WTC11 (cell line): ENCODE data around the gene BRMS1. TPM values are rescaled to one million over a fixed set of nuclear protein-coding genes. Genes with fewer than 3 reads are reported as not detected.
A peak's percentile ranks its signal among the peaks of the same experiment; 100 is the strongest.

Experiments used
- ATAC-seq: fragments of 200-7000 bp; cut with Tn5 transposase; 2 replicates; pipeline ENCODE4 v1.10.0; 2021; ENCODE audit warnings: mild to moderate bottlenecking, moderate library complexity
- CTCF ChIA-PET: fragments of 300-600 bp; sonication (Branson Sonifier 250); formaldehyde crosslinking; loops from one replicate; lab custom pipeline; 2021; ENCODE audit warnings: antibody characterized with exemption; lab: Charles Lee
- POLR2A ChIA-PET: fragments of 350-600 bp; sonication (Branson Sonifier 250); formaldehyde crosslinking; loops from one replicate; lab custom pipeline; 2021; ENCODE audit warnings: antibody characterized with exemption; lab: Charles Lee
- DNase-seq: peaks from one replicate; pipeline ENCODE4 v3.0.0; 2021; ENCODE audit warnings: low spot score
- H3K27ac Mint-ChIP-seq: 2 replicates; pipeline ENCODE4 v1.8.0; 2021; ENCODE audit warnings: mixed read lengths
- H3K27me3 Mint-ChIP-seq: 2 replicates; pipeline ENCODE4 v1.8.0; 2021; ENCODE audit warnings: low read depth, mild to moderate bottlenecking, moderate library complexity, mixed read lengths
- H3K36me3 Mint-ChIP-seq: 2 replicates; pipeline ENCODE4 v1.8.0; 2021; ENCODE audit warnings: mixed read lengths
- H3K4me1 Mint-ChIP-seq: 2 replicates; pipeline ENCODE4 v1.8.0; 2022; ENCODE audit warnings: mixed read lengths
- H3K4me3 Mint-ChIP-seq: 2 replicates; pipeline ENCODE4 v1.8.0; 2021; ENCODE audit warnings: mild to moderate bottlenecking, moderate library complexity, mixed read lengths
- H3K9me3 Mint-ChIP-seq: 2 replicates; pipeline ENCODE4 v1.8.0; 2021; ENCODE audit warnings: mixed read lengths
- CREB1 ChIP-seq: sonication (generic); formaldehyde crosslinking; IDR thresholded peaks from 2 replicates; pipeline ENCODE4 v1.8.0; 2023; ENCODE audit warnings: mild to moderate bottlenecking, missing genetic modification reagents
- E2F5 ChIP-seq: sonication (generic); formaldehyde crosslinking; IDR thresholded peaks from 2 replicates; pipeline ENCODE4 v1.8.1; 2022; ENCODE audit warnings: mild to moderate bottlenecking, moderate library complexity, missing genetic modification reagents
- ETV6 ChIP-seq: sonication (generic); formaldehyde crosslinking; IDR thresholded peaks from 2 replicates; pipeline ENCODE4 v1.8.1; 2022; ENCODE audit warnings: mild to moderate bottlenecking, missing genetic modification reagents
- FOXP1 ChIP-seq: sonication (generic); formaldehyde crosslinking; IDR thresholded peaks from 2 replicates; pipeline ENCODE4 v1.8.0; 2022; ENCODE audit warnings: missing genetic modification reagents, mild to moderate bottlenecking, moderate library complexity, borderline replicate concordance
- GABPB1 ChIP-seq: sonication (generic); formaldehyde crosslinking; IDR thresholded peaks from 2 replicates; pipeline ENCODE4 v1.8.1; 2023; ENCODE audit warnings: mild to moderate bottlenecking, missing genetic modification reagents
- IRF1 ChIP-seq: sonication (generic); formaldehyde crosslinking; IDR thresholded peaks from 2 replicates; pipeline ENCODE4 v1.8.0; 2023; ENCODE audit warnings: missing genetic modification reagents
- MLX ChIP-seq: sonication (generic); formaldehyde crosslinking; IDR thresholded peaks from 2 replicates; pipeline ENCODE4 v1.8.1; 2023; ENCODE audit warnings: mild to moderate bottlenecking, missing genetic modification reagents, moderate library complexity
- MYBL2 ChIP-seq: sonication (generic); formaldehyde crosslinking; IDR thresholded peaks from 2 replicates; pipeline ENCODE4 v1.8.1; 2023; ENCODE audit warnings: mild to moderate bottlenecking, moderate library complexity, missing genetic modification reagents
- NFYB ChIP-seq: sonication (generic); formaldehyde crosslinking; conservative IDR thresholded peaks from 2 replicates; pipeline ENCODE4 v1.8.0; 2022; ENCODE audit warnings: low read depth, missing genetic modification reagents
- PREB ChIP-seq: sonication (generic); formaldehyde crosslinking; IDR thresholded peaks from 2 replicates; pipeline ENCODE4 v1.8.1; 2022; ENCODE audit warnings: mild to moderate bottlenecking, missing genetic modification reagents, moderate library complexity, borderline replicate concordance
- RORB ChIP-seq: fragments of 250-450 bp; sonication (Bioruptor Pico); IDR thresholded peaks from 2 replicates; pipeline ENCODE4 v1.9.0; 2021; ENCODE audit warnings: mild to moderate bottlenecking
- SMAD3 ChIP-seq: sonication (generic); formaldehyde crosslinking; IDR thresholded peaks from 2 replicates; pipeline ENCODE4 v1.8.0; 2022; ENCODE audit warnings: missing genetic modification reagents, mild to moderate bottlenecking, borderline replicate concordance
- SP1 ChIP-seq: sonication (generic); formaldehyde crosslinking; conservative IDR thresholded peaks from 2 replicates; pipeline ENCODE4 v1.8.1; 2022; ENCODE audit warnings: missing genetic modification reagents
- TEAD1 ChIP-seq: sonication (generic); formaldehyde crosslinking; IDR thresholded peaks from 2 replicates; pipeline ENCODE4 v1.8.0; 2022; ENCODE audit warnings: mild to moderate bottlenecking, missing genetic modification reagents
- TEAD4 ChIP-seq: sonication (generic); formaldehyde crosslinking; IDR thresholded peaks from 2 replicates; pipeline ENCODE4 v1.8.0; 2022; ENCODE audit warnings: mild to moderate bottlenecking, missing genetic modification reagents
- USF1 ChIP-seq: sonication (generic); formaldehyde crosslinking; IDR thresholded peaks from 2 replicates; pipeline ENCODE4 v1.8.0; 2022; ENCODE audit warnings: mild to moderate bottlenecking, missing genetic modification reagents
- ZNF121 ChIP-seq: sonication (generic); formaldehyde crosslinking; IDR thresholded peaks from 2 replicates; pipeline ENCODE4 v1.8.0; 2023; ENCODE audit warnings: missing genetic modification reagents
- ZNF138 ChIP-seq: sonication (generic); formaldehyde crosslinking; conservative IDR thresholded peaks from 2 replicates; pipeline ENCODE4 v1.8.1; 2022; ENCODE audit warnings: mild to moderate bottlenecking, moderate library complexity, missing genetic modification reagents
- ZNF396 ChIP-seq: fragments of 250-450 bp; sonication (Bioruptor Pico); IDR thresholded peaks from 2 replicates; pipeline ENCODE4 v1.8.0; 2021; ENCODE audit warnings: mild to moderate bottlenecking, moderate library complexity, borderline replicate concordance
- ZNF671 ChIP-seq: fragments of 250-450 bp; sonication (Bioruptor Pico); IDR thresholded peaks from 2 replicates; pipeline ENCODE4 v1.8.0; 2021; ENCODE audit warnings: mild to moderate bottlenecking
- total RNA-seq: library from RNA; stranded (reverse); gene quantifications from 3 replicates; pipeline ENCODE4 v1.2.3, GENCODE V29; 2021
- TF ChIP-seq, protein P1 (sequence below): sonication (generic); formaldehyde crosslinking; IDR thresholded peaks from 2 replicates; pipeline ENCODE4 v1.8.0; 2023; ENCODE audit warnings: mild to moderate bottlenecking, missing genetic modification reagents
- TF ChIP-seq, protein P2 (sequence below): sonication (generic); formaldehyde crosslinking; IDR thresholded peaks from 2 replicates; pipeline ENCODE4 v1.8.0; 2022; ENCODE audit warnings: mild to moderate bottlenecking, missing genetic modification reagents
- TF ChIP-seq, protein P3 (sequence below): sonication (generic); formaldehyde crosslinking; conservative IDR thresholded peaks from 2 replicates; pipeline ENCODE4 v1.8.1; 2023; ENCODE audit warnings: mild to moderate bottlenecking, low read depth, missing genetic modification reagents, moderate library complexity
- TF ChIP-seq, protein P4 (sequence below): fragments of 250-450 bp; sonication (Bioruptor Pico); IDR thresholded peaks from 2 replicates; pipeline ENCODE4 v1.9.0; 2021; ENCODE audit warnings: mild to moderate bottlenecking

The BRMS1 gene
- total RNA-seq, 1 experiment from 2014 or later, result 44.5 TPM

DNA sequence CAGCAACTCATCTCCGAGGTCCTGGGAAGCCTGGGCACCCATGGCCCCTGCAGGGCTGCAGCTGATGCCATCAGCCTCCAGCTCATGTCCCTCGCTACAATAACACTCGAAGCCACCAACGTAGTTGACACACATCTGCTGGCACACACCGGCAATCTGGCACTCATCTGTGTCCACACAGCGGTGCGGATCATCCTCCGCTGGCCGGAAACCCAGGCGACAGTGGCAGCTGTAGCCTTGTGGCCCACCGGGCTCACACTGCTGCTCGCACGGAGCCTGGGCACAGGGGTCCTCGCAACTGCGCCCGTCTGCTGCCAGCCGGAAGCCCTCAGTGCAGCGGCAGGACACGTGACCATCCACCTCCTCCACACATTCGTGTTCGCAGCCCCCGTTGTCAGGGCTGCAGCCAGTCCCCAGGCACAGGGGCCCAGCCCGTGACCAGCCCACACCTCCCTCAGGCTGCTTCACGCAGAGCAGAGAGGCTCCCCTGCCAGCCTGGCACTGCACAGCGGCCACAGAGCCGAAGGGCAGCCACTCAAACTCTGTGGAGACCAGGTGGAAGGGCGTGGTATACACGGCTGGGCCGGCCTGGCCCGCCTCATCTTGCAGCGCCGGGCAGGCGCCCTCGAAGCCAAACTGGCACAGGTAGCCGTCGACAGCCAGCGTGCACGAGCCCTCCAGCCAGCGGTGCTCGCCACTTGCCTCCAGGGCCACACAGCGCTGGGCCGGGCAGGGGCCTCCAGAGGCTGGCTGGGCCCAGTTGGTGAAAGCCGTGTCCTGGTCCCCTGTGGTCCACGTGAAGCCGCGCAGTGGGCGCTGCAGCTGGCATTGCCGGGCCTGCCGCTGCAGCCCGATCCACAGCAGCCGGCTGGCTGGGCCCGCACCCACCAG is 28.7 kb downstream of the BRMS1 start:
- Mint-ChIP-seq H3K27ac (no peak overlapping the region; the same call in 1 of the 2 replicates), H3K27me3 (peaks cover 22% of the 10 kb centered on the region), H3K4me3 (no peak overlapping the region), H3K9me3 (peaks cover 20% of the 10 kb centered on the region), H3K36me3 (peaks cover 20% of the 10 kb centered on the region), H3K4me1 (peaks cover 26% of the 10 kb centered on the region)
- ChIA-PET CTCF (interaction anchor here (0.5 to 3.4 kb wide), 18 partner anchors 11 to 362 kb away, joined by 3 to 31 read pairs (median 4); partner anchors contain the start of genes B4GAT1, MRPL11, RIN1 and TMEM151A), POLR2A (interaction anchor here (0.5 to 1.2 kb wide), 8 partner anchors 16 to 1939 kb away, joined by 3 to 13 read pairs (median 4); partner anchors contain the start of gene SLC29A2)
- DNase-seq, result no peak
- no peak for TF ChIP-seq MYBL2
- TF ChIP-seq ZNF121 (CRISPR knock-in tag), result no peak
- 0 out of 2 replicates have a peak, but pooled peaks have one; percentile 27 for TF ChIP-seq USF1 (CRISPR knock-in tag)
- no peak for TF ChIP-seq NFYB (CRISPR knock-in tag)
- TF ChIP-seq, protein P1, sequence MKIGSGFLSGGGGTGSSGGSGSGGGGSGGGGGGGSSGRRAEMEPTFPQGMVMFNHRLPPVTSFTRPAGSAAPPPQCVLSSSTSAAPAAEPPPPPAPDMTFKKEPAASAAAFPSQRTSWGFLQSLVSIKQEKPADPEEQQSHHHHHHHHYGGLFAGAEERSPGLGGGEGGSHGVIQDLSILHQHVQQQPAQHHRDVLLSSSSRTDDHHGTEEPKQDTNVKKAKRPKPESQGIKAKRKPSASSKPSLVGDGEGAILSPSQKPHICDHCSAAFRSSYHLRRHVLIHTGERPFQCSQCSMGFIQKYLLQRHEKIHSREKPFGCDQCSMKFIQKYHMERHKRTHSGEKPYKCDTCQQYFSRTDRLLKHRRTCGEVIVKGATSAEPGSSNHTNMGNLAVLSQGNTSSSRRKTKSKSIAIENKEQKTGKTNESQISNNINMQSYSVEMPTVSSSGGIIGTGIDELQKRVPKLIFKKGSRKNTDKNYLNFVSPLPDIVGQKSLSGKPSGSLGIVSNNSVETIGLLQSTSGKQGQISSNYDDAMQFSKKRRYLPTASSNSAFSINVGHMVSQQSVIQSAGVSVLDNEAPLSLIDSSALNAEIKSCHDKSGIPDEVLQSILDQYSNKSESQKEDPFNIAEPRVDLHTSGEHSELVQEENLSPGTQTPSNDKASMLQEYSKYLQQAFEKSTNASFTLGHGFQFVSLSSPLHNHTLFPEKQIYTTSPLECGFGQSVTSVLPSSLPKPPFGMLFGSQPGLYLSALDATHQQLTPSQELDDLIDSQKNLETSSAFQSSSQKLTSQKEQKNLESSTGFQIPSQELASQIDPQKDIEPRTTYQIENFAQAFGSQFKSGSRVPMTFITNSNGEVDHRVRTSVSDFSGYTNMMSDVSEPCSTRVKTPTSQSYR (CRISPR knock-in tag), result no peak
- TF ChIP-seq TEAD1 (CRISPR knock-in tag), result no peak
- no peak for TF ChIP-seq TEAD4
- TF ChIP-seq, protein P2, sequence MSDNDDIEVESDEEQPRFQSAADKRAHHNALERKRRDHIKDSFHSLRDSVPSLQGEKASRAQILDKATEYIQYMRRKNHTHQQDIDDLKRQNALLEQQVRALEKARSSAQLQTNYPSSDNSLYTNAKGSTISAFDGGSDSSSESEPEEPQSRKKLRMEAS, result no peak
- ATAC-seq, result no peak

DNA sequence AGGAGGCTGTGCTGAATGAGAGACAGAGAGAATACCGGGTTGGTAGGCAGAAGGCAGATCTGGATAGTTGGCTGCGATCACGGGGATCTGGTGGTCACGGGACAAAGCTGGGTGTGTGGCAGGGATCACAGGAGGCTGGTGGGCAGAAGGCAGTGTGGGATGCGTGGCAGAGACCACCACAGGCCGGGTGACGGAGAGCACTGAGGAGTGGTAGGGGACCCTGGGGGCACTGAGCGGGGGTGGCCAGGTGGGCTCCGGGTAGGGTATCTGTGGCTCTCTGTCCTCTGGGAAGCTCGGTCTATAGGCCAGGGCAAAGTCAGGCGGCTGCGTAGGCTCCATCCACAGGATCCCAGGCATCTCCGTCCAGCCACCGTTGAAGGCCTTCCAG is 29.4 kb downstream of the BRMS1 start:
- TF ChIP-seq ETV6 (CRISPR knock-in tag) (no peak), ZNF671 (CRISPR knock-in tag) (no peak), RORB (no peak), IRF1 (CRISPR knock-in tag) (no peak), SMAD3 (CRISPR knock-in tag) (no peak), GABPB1 (no peak), CREB1 (CRISPR knock-in tag) (no peak), E2F5 (CRISPR knock-in tag) (no peak), FOXP1 (no peak), PREB (no peak), SP1 (CRISPR knock-in tag) (no peak), ZNF138 (no peak), ZNF396 (CRISPR knock-in tag) (no peak), MLX (CRISPR knock-in tag) (no peak)
- TF ChIP-seq, protein P3, sequence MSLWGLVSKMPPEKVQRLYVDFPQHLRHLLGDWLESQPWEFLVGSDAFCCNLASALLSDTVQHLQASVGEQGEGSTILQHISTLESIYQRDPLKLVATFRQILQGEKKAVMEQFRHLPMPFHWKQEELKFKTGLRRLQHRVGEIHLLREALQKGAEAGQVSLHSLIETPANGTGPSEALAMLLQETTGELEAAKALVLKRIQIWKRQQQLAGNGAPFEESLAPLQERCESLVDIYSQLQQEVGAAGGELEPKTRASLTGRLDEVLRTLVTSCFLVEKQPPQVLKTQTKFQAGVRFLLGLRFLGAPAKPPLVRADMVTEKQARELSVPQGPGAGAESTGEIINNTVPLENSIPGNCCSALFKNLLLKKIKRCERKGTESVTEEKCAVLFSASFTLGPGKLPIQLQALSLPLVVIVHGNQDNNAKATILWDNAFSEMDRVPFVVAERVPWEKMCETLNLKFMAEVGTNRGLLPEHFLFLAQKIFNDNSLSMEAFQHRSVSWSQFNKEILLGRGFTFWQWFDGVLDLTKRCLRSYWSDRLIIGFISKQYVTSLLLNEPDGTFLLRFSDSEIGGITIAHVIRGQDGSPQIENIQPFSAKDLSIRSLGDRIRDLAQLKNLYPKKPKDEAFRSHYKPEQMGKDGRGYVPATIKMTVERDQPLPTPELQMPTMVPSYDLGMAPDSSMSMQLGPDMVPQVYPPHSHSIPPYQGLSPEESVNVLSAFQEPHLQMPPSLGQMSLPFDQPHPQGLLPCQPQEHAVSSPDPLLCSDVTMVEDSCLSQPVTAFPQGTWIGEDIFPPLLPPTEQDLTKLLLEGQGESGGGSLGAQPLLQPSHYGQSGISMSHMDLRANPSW (CRISPR knock-in tag), result no peak
- TF ChIP-seq, protein P4, sequence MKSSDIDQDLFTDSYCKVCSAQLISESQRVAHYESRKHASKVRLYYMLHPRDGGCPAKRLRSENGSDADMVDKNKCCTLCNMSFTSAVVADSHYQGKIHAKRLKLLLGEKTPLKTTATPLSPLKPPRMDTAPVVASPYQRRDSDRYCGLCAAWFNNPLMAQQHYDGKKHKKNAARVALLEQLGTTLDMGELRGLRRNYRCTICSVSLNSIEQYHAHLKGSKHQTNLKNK (CRISPR knock-in tag), result no peak
- ATAC-seq (no peak), DNase-seq (no peak)
- ChIA-PET POLR2A (interaction anchor here (0.9 kb wide), 1 partner anchor 55 kb away, joined by 4 read pairs; no protein-coding TSS in a partner anchor), CTCF (interaction anchor here (0.9 to 3.4 kb wide), 3 partner anchors 13 to 33 kb away, joined by 3 to 31 read pairs (median 5); partner anchors contain the start of gene RIN1)
- H3K27me3 Mint-ChIP-seq, result peaks cover 22% of the 10 kb centered on the region
- H3K4me3 Mint-ChIP-seq, result no peak overlapping the region
- peaks cover 30% of the 10 kb centered on the region for H3K4me1 Mint-ChIP-seq
- 0 out of 2 replicates have a peak overlapping the region, but pooled peaks have one; percentile 36 for H3K27ac Mint-ChIP-seq
- H3K36me3 Mint-ChIP-seq, result peaks cover 20% of the 10 kb centered on the region
- H3K9me3 Mint-ChIP-seq, result peaks cover 20% of the 10 kb centered on the region
